HCT116 (cell line): ENCODE results near the gene MON2. TPM values are rescaled to one million over a fixed set of nuclear protein-coding genes. Genes with fewer than 3 reads are reported as not detected.

Experiments
- ATAC-seq: fragments of 200-7000 bp; cut with Tn5 transposase; 2 replicates; pipeline ENCODE4 v1.9.1; 2020; ENCODE audit warnings: mild to moderate bottlenecking, moderate library complexity
- BruUV-seq: library from RNA; stranded (reverse); fragments of 400-500 nt; replicated peaks from 2 replicates; lab custom pipeline; 2021; lab: Mats Ljungman, UMichigan
- CTCF ChIA-PET: fragments of 300-600 bp; sonication (Branson Sonifier 250); formaldehyde crosslinking; loops from one replicate; lab custom pipeline; 2021; ENCODE audit warnings: antibody characterized with exemption; lab: Charles Lee
- POLR2A ChIA-PET: fragments of 300-600, 350-600 bp; sonication (Branson Sonifier 250); formaldehyde crosslinking; loops from one replicate; lab custom pipeline; 2021; ENCODE audit warnings: antibody characterized with exemption; lab: Charles Lee
- RAD21 ChIA-PET, 2 experiments: fragments of 300-600 bp; sonication (Branson Sonifier 250); formaldehyde crosslinking; loops; one replicate each; lab custom pipeline; 2023; ENCODE audit warnings: low total read pairs in 2 of 2; ENCODE audit not compliant: uncharacterized antibody in 2 of 2, unreplicated experiment in 2 of 2, low non-redundant PET in 1 of 2; lab: Charles Lee
- DNase-seq: peaks from one replicate; pipeline ENCODE4 v3.0.0-alpha.2; 2010; ENCODE audit warnings: low read depth, low spot score
- H2AFZ ChIP-seq: fragments of 200-600 bp; shearing (Covaris generic), sonication (generic); 2 replicates; pipeline ENCODE4 v1.6.1; 2017; ENCODE audit warnings: low read depth, mixed run types, mixed read lengths, antibody characterized with exemption, low read length; ENCODE audit not compliant: poor library complexity, severe bottlenecking
- H3K27ac ChIP-seq: 2 replicates; pipeline ENCODE4 v1.5.1; 2012; ENCODE audit warnings: low read depth, low read length
- H3K27me3 ChIP-seq: fragments of 200-600 bp; sonication (generic); 2 replicates; pipeline ENCODE4 v1.6.1; 2016; ENCODE audit warnings: mixed run types, low read length, mixed read lengths; ENCODE audit not compliant: insufficient read depth
- H3K36me3 ChIP-seq, 2 experiments: fragments of 200-500 bp in 1 of 2; fragments of 200-600 bp in 1 of 2; sonication (Bioruptor generic) in 1 of 2; sonication (generic) in 1 of 2; 2 replicates each; pipeline versions ENCODE4 v1.5.1 to v1.6.1; 2014 to 2016; ENCODE audit warnings: low read length in 2 of 2, inconsistent platforms in 1 of 2, mixed read lengths in 1 of 2, mixed run types in 1 of 2; ENCODE audit not compliant: insufficient read depth in 2 of 2, control insufficient read depth in 1 of 2
- H3K4me1 ChIP-seq, 2 experiments: fragments of 200-600 bp in 1 of 2; sonication (generic) in 1 of 2; 2 replicates each; pipeline versions ENCODE4 v1.5.1 to v1.6.1; 2012 to 2017; ENCODE audit warnings: low read length in 2 of 2, inconsistent platforms in 1 of 2, mild to moderate bottlenecking in 1 of 2, mixed read lengths in 1 of 2, mixed run types in 1 of 2, moderate library complexity in 1 of 2; ENCODE audit not compliant: insufficient read depth in 2 of 2, control insufficient read depth in 1 of 2
- H3K4me2 ChIP-seq: fragments of 200-600 bp; sonication (generic); 2 replicates; pipeline ENCODE4 v1.6.1; 2017; ENCODE audit warnings: mixed run types, low read length, mixed read lengths
- H3K4me3 ChIP-seq, 2 experiments: fragments of 200-600 bp in 1 of 2; sonication (generic) in 1 of 2; replicated peaks in 1 of 2; 2 replicates each; pipeline ENCODE4 v1.5.1; 2011 to 2016; ENCODE audit warnings: low read length in 2 of 2, control low read depth in 1 of 2, low read depth in 1 of 2, mild to moderate bottlenecking in 1 of 2, mixed read lengths in 1 of 2, mixed run types in 1 of 2
- H3K79me2 ChIP-seq: fragments of 200-600 bp; sonication (generic); 2 replicates; pipeline ENCODE4 v1.6.1; 2017; ENCODE audit warnings: mild to moderate bottlenecking, mixed run types, low read length, moderate library complexity, mixed read lengths; ENCODE audit not compliant: insufficient read depth
- H3K9ac ChIP-seq: fragments of 200-600 bp; sonication (generic); 2 replicates; pipeline ENCODE4 v1.6.1; 2016; ENCODE audit warnings: low read length, mixed read lengths
- H3K9me2 ChIP-seq: fragments of 200-600 bp; sonication (generic), shearing (Covaris generic); 2 replicates; pipeline ENCODE4 v1.6.1; 2017; ENCODE audit warnings: mixed run types, mild to moderate bottlenecking, moderate library complexity; ENCODE audit not compliant: insufficient read depth
- H3K9me3 ChIP-seq, 2 experiments: fragments of 200-500 bp in 1 of 2; fragments of 200-600 bp in 1 of 2; sonication (Bioruptor generic) in 1 of 2; sonication (generic) in 1 of 2; 2 replicates each; pipeline ENCODE4 v1.6.1; 2014 to 2017; ENCODE audit warnings: low read length in 2 of 2, mixed read lengths in 2 of 2, inconsistent platforms in 1 of 2, low read depth in 1 of 2, mild to moderate bottlenecking in 1 of 2, mixed run types in 1 of 2, moderate library complexity in 1 of 2; ENCODE audit not compliant: control insufficient read depth in 1 of 2, insufficient read depth in 1 of 2
- H4K20me1 ChIP-seq: fragments of 200-600 bp; sonication (generic), shearing (Covaris generic); 2 replicates; pipeline ENCODE4 v1.6.1; 2017; ENCODE audit warnings: mixed run types, mild to moderate bottlenecking, moderate library complexity; ENCODE audit not compliant: insufficient read depth
- CBX3 ChIP-seq: IDR thresholded peaks from 2 replicates; pipeline ENCODE4 v1.6.1; 2012; ENCODE audit warnings: low read depth
- CEBPB ChIP-seq: IDR thresholded peaks from 2 replicates; pipeline ENCODE4 v1.6.1; 2012; ENCODE audit warnings: low read depth
- EGR1 ChIP-seq: IDR thresholded peaks from 2 replicates; pipeline ENCODE4 v1.6.1; 2012; ENCODE audit warnings: low read depth
- ELF1 ChIP-seq: IDR thresholded peaks from 2 replicates; pipeline ENCODE4 v1.6.1; 2012; ENCODE audit warnings: low read depth, borderline replicate concordance
- FOSL1 ChIP-seq: IDR thresholded peaks from 2 replicates; pipeline ENCODE4 v1.6.1; 2012; ENCODE audit warnings: low read depth
- POLR2A ChIP-seq: IDR thresholded peaks from 2 replicates; pipeline ENCODE4 v1.7.0; 2011; ENCODE audit warnings: borderline replicate concordance; ENCODE audit not compliant: insufficient read depth, insufficient read length; ENCODE audit errors: extremely low read depth
- POLR2AphosphoS5 ChIP-seq: IDR thresholded peaks from 2 replicates; pipeline ENCODE4 v1.6.1; 2011; ENCODE audit warnings: mild to moderate bottlenecking, low read depth, low read length, moderate library complexity
- SRF ChIP-seq: IDR thresholded peaks from 2 replicates; pipeline ENCODE4 v1.6.1; 2012; ENCODE audit warnings: low read depth
- ZFX ChIP-seq: fragments of 450-650 bp; IDR thresholded peaks from 2 replicates; pipeline ENCODE4 v1.6.1; 2017
- ZNF274 ChIP-seq: fragments of 200-500 bp; sonication (Bioruptor generic); IDR thresholded peaks from 2 replicates; pipeline ENCODE4 v1.6.1; 2014; ENCODE audit warnings: mild to moderate bottlenecking, low read depth, low read length, inconsistent platforms
- intact Hi-C: fragments of 100-400 bp; cut with micrococcal nuclease; formaldehyde crosslinking; loops from 2 replicates; pipeline ENCODE4 v1.10.0; 2022
- total RNA-seq: library from RNA; stranded (reverse); gene quantifications from one replicate; pipeline ENCODE4 v1.2.1, GENCODE V29; 2021; ENCODE audit not compliant: unreplicated experiment
- TF ChIP-seq, protein P1 (sequence below): IDR thresholded peaks from 2 replicates; pipeline ENCODE4 v1.6.1; 2011; ENCODE audit warnings: mild to moderate bottlenecking, low read length, moderate library complexity; ENCODE audit not compliant: insufficient replicate concordance; ENCODE audit errors: extremely low read depth

MON2 gene
- total RNA-seq, 1 experiment from 2014 or later = 30.7 TPM

DNA sequence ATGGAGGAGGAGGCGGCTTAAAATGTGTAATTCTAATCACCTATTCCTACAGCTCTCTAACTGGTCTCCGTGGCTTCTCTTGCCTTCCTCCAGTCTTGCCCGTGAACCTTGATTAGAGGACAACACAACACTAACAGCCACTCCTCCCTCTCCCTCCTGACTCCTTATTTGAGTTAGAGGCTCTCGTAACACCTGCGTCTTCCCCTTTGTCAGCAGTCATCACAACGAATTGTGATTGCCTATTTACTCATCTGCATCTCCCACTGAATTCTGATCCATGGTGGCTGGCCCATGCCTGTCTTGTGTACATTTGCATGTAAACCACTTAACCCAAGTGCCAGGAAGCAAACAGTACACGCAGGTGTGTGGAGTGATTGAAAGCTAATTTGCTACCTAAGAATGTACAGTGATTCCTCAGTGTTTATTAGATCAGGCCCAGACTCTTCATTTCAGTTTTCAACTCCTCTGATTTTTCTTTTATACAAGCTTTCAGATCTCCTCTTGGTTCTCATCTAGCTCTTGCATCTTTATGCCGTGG lies 154.5 kb downstream of the MON2 start:
- intact Hi-C loops = no loop called here
- H3K36me3 ChIP-seq = no peaks in the 10 kb centered on the region
- no peaks in the 10 kb centered on the region for H3K79me2 ChIP-seq
- no peak overlapping the region for H3K4me2 ChIP-seq
- POLR2A ChIA-PET = no interaction called here
- no peak overlapping the region for H3K27ac ChIP-seq
- H2AFZ ChIP-seq = no peak overlapping the region
- no peak overlapping the region for H3K9ac ChIP-seq
- H3K4me1 ChIP-seq = peaks cover 0 to 3% of the 10 kb centered on the region in 2 experiments; a peak in 1 of 4 replicates
- DNase-seq = no peak
- no TSS peak for BruUV-seq
- no peaks in the 10 kb centered on the region for H3K9me3 ChIP-seq
- H3K27me3 ChIP-seq = no peaks in the 10 kb centered on the region
- no peak for TF ChIP-seq POLR2A
- TF ChIP-seq CEBPB = no peak
- no peak for TF ChIP-seq POLR2AphosphoS5
- TF ChIP-seq CBX3 = no peak
- TF ChIP-seq EGR1 = no peak
- no peak for TF ChIP-seq FOSL1
- no peak for TF ChIP-seq ZNF274
- no peak for TF ChIP-seq ELF1
- TF ChIP-seq SRF = no peak
- no peak for TF ChIP-seq ZFX
- TF ChIP-seq, protein P1, sequence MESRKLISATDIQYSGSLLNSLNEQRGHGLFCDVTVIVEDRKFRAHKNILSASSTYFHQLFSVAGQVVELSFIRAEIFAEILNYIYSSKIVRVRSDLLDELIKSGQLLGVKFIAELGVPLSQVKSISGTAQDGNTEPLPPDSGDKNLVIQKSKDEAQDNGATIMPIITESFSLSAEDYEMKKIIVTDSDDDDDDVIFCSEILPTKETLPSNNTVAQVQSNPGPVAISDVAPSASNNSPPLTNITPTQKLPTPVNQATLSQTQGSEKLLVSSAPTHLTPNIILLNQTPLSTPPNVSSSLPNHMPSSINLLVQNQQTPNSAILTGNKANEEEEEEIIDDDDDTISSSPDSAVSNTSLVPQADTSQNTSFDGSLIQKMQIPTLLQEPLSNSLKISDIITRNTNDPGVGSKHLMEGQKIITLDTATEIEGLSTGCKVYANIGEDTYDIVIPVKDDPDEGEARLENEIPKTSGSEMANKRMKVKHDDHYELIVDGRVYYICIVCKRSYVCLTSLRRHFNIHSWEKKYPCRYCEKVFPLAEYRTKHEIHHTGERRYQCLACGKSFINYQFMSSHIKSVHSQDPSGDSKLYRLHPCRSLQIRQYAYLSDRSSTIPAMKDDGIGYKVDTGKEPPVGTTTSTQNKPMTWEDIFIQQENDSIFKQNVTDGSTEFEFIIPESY = no peak
- ATAC-seq = no peak
- RAD21 ChIA-PET = interaction anchor here in 1 of 2 experiments (0.6 kb wide), 1 partner anchor 165 kb away, joined by 3 read pairs; no protein-coding TSS in a partner anchor
- H4K20me1 ChIP-seq = no peaks in the 10 kb centered on the region
- H3K9me2 ChIP-seq = no peaks in the 10 kb centered on the region
- H3K4me3 ChIP-seq = no peak overlapping the region
- CTCF ChIA-PET = no interaction called here
